HEK293 (cell line): ENCODE measurements around the gene SCYGR1.

Source experiments
- CTCF ChIA-PET: fragments of 350-600 bp; formaldehyde crosslinking; extraction: SDS; loops from one replicate; lab custom pipeline; 2021; ENCODE audit warnings: antibody characterized with exemption; lab: Yijun Ruan, JAX
- POLR2A ChIA-PET: fragments of 300-600 bp; formaldehyde crosslinking; extraction: SDS; loops from one replicate; lab custom pipeline; 2020; ENCODE audit warnings: antibody characterized with exemption, inconsistent platforms; lab: Yijun Ruan, JAX
- H3K27ac ChIP-seq: fragments of 200-500 bp; sonication (Bioruptor generic); 2 replicates; pipeline ENCODE4 v1.5.1; 2014; ENCODE audit warnings: low read depth, low read length, control low read depth, inconsistent platforms; ENCODE audit errors: extremely low read depth
- H3K36me3 ChIP-seq, 2 experiments: fragments of 200-500 bp in 1 of 2; sonication (Bioruptor generic) in 1 of 2; 1 replicate in 1 of 2; 2 replicates in 1 of 2; pipeline ENCODE4 v1.5.1; 2014 to 2017; ENCODE audit warnings: inconsistent platforms in 2 of 2, low read length in 2 of 2; ENCODE audit not compliant: control insufficient read depth in 2 of 2, insufficient read depth in 1 of 2
- H3K4me1 ChIP-seq: fragments of 200-500 bp; sonication (Bioruptor generic); 2 replicates; pipeline ENCODE4 v1.5.1; 2014; ENCODE audit warnings: mild to moderate bottlenecking, low read length, inconsistent platforms; ENCODE audit not compliant: control insufficient read depth, insufficient read depth
- H3K4me3 ChIP-seq: 2 replicates; pipeline ENCODE4 v1.5.1; 2011; ENCODE audit warnings: low read depth, mild to moderate bottlenecking, control low read depth, low read length, moderate library complexity
- H3K9me3 ChIP-seq: fragments of 200-500 bp; sonication (Bioruptor generic); 2 replicates; pipeline ENCODE4 v1.5.1; 2014; ENCODE audit warnings: low read depth, low read length, inconsistent platforms; ENCODE audit not compliant: control insufficient read depth, insufficient read depth
- KLF16 ChIP-seq: fragments of 450-650 bp; formaldehyde crosslinking; IDR thresholded peaks from 2 replicates; pipeline ENCODE4 v1.5.1; 2017; ENCODE audit warnings: missing biosample characterization, missing genetic modification characterization
- MEIS1 ChIP-seq: sonication (generic); formaldehyde crosslinking; IDR thresholded peaks from 2 replicates; pipeline ENCODE4 v1.8.1; 2022; ENCODE audit warnings: missing genetic modification reagents, mild to moderate bottlenecking, borderline replicate concordance
- PRDM1 ChIP-seq: fragments of 450-650 bp; formaldehyde crosslinking; IDR thresholded peaks from 2 replicates; pipeline ENCODE4; 2016; ENCODE audit warnings: missing biosample characterization, missing genetic modification characterization
- REPIN1 ChIP-seq: fragments of 450-650 bp; formaldehyde crosslinking; IDR thresholded peaks from 2 replicates; pipeline ENCODE4 v1.5.1; 2017; ENCODE audit warnings: missing biosample characterization, missing genetic modification characterization, low read depth
- SP2 ChIP-seq: fragments of 450-650 bp; formaldehyde crosslinking; IDR thresholded peaks from 2 replicates; pipeline ENCODE4 v1.5.1; 2016; ENCODE audit warnings: missing biosample characterization, missing genetic modification characterization
- ZBTB21 ChIP-seq: fragments of 450-650 bp; formaldehyde crosslinking; IDR thresholded peaks from 2 replicates; pipeline ENCODE4 v1.5.1; 2017; ENCODE audit warnings: missing biosample characterization, missing genetic modification characterization
- ZBTB7A ChIP-seq: fragments of 450-650 bp; formaldehyde crosslinking; IDR thresholded peaks from 2 replicates; pipeline ENCODE4 v1.5.1; 2016; ENCODE audit warnings: low read depth, missing biosample characterization, missing genetic modification characterization
- ZFHX2 ChIP-seq: fragments of 450-650 bp; formaldehyde crosslinking; conservative IDR thresholded peaks from 2 replicates; pipeline ENCODE4 v1.5.1; 2016; ENCODE audit warnings: missing biosample characterization, missing genetic modification characterization
- ZNF175 ChIP-seq: fragments of 450-650 bp; formaldehyde crosslinking; IDR thresholded peaks from 2 replicates; pipeline ENCODE4 v1.5.1; 2016; ENCODE audit warnings: missing biosample characterization, missing genetic modification characterization
- ZNF202 ChIP-seq: fragments of 450-650 bp; formaldehyde crosslinking; IDR thresholded peaks from 2 replicates; pipeline ENCODE4 v1.5.1; 2016; ENCODE audit warnings: missing biosample characterization, missing genetic modification characterization, borderline replicate concordance
- ZNF248 ChIP-seq: fragments of 450-650 bp; formaldehyde crosslinking; IDR thresholded peaks from 2 replicates; pipeline ENCODE4 v1.5.1; 2017; ENCODE audit warnings: missing biosample characterization, missing genetic modification characterization
- ZNF391 ChIP-seq: fragments of 450-650 bp; formaldehyde crosslinking; IDR thresholded peaks from 2 replicates; pipeline ENCODE4 v1.5.1; 2016; ENCODE audit warnings: low read depth, missing biosample characterization, missing genetic modification characterization, borderline replicate concordance
- ZNF404 ChIP-seq: fragments of 450-650 bp; formaldehyde crosslinking; IDR thresholded peaks from 2 replicates; pipeline ENCODE4 v1.5.1; 2017; ENCODE audit warnings: missing biosample characterization, missing genetic modification characterization
- ZNF473 ChIP-seq: fragments of 450-650 bp; formaldehyde crosslinking; IDR thresholded peaks from 2 replicates; pipeline ENCODE4 v1.5.1; 2017; ENCODE audit warnings: missing biosample characterization, missing genetic modification characterization
- ZNF529 ChIP-seq: fragments of 450-650 bp; formaldehyde crosslinking; IDR thresholded peaks from 2 replicates; pipeline ENCODE4 v1.5.1; 2017; ENCODE audit warnings: missing genetic modification characterization, missing biosample characterization; ENCODE audit not compliant: insufficient replicate concordance
- ZNF561 ChIP-seq: fragments of 450-650 bp; IDR thresholded peaks from 2 replicates; pipeline ENCODE4 v1.5.1; 2018; ENCODE audit warnings: missing biosample characterization, missing genetic modification characterization, borderline replicate concordance
- ZNF623 ChIP-seq: fragments of 450-650 bp; formaldehyde crosslinking; IDR thresholded peaks from 2 replicates; pipeline ENCODE4 v1.5.1; 2016; ENCODE audit warnings: missing biosample characterization, missing genetic modification characterization
- ZNF670 ChIP-seq: fragments of 450-650 bp; formaldehyde crosslinking; IDR thresholded peaks from 2 replicates; pipeline ENCODE4 v1.5.1; 2016; ENCODE audit warnings: missing biosample characterization, missing genetic modification characterization, low read depth
- ZNF677 ChIP-seq: fragments of 450-650 bp; IDR thresholded peaks from 2 replicates; pipeline ENCODE4 v1.5.0; 2018; ENCODE audit warnings: missing biosample characterization, mild to moderate bottlenecking, missing genetic modification characterization, moderate library complexity
- TF ChIP-seq, protein P1 (sequence below): fragments of 450-650 bp; IDR thresholded peaks from 2 replicates; pipeline ENCODE4 v1.5.1; 2018; ENCODE audit warnings: missing biosample characterization, mild to moderate bottlenecking, missing genetic modification characterization
- TF ChIP-seq, protein P2 (sequence below): fragments of 450-650 bp; formaldehyde crosslinking; IDR thresholded peaks from 2 replicates; pipeline ENCODE4 v1.5.1; 2017; ENCODE audit warnings: missing biosample characterization, missing genetic modification characterization
- TF ChIP-seq, protein P3 (sequence below): fragments of 450-650 bp; formaldehyde crosslinking; IDR thresholded peaks from 2 replicates; pipeline ENCODE4 v1.5.1; 2016; ENCODE audit warnings: missing biosample characterization, missing genetic modification characterization
- TF ChIP-seq, protein P4 (sequence below): fragments of 450-650 bp; formaldehyde crosslinking; IDR thresholded peaks from 2 replicates; pipeline ENCODE4 v1.5.1; 2016; ENCODE audit warnings: missing biosample characterization, missing genetic modification characterization
- TF ChIP-seq, protein P5 (sequence below): fragments of 450-650 bp; formaldehyde crosslinking; IDR thresholded peaks from 2 replicates; pipeline ENCODE4 v1.5.1; 2017; ENCODE audit warnings: missing biosample characterization, missing genetic modification characterization

The SCYGR1 gene

DNA sequence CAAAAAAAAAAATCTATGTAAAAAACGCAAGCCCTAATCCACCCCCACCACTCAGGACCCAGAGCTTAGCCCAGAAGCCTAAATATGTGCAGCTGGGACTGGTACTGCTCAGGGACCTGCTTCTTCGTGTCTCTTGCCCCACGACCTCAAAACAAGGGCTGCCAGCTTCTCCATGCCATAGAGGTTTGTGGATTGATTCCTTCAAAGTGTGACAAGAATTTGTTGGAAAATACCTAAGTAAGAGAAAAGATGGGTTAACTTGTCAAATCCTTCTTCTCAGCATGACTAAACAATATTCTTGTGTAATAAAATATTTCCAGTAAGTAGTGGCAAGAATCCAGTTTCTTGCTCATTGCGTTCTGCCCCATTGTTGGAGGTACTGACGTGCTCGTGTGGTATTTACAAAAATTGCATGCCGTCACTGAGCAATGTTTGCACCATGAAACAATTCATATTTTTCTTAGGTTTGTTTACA is 825 bp upstream of the SCYGR1 start:
- no peak overlapping the region for H3K27ac ChIP-seq
- POLR2A ChIA-PET, result no interaction called here
- CTCF ChIA-PET, result no interaction called here

DNA sequence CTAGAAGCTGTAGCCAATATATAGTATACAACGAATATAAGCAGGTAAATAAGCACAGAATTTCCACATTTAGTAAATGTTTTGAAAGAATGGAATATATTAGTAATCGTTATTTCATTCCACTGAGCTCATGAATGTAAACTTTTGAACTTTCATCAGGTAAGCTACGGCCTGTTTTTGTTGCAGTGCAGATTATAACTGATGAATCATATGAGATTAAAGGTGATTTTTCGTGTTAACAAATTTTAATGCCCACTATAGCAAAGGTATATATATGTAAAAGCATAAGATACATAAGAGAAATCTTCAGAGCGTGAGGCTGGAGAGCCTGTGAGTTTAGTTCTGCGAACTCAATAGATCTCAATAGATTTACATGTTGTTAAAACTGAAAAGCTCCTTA is 1.1 kb downstream of the SCYGR1 start:
- Histone ChIP-seq H3K36me3 (no peaks in the 10 kb centered on the region), H3K9me3 (no peaks in the 10 kb centered on the region), H3K4me3 (no peak overlapping the region), H3K27ac (no peak overlapping the region), H3K4me1 (no peaks in the 10 kb centered on the region)
- POLR2A ChIA-PET, result no interaction called here
- CTCF ChIA-PET, result interaction anchor here (0.6 to 1.3 kb wide), 5 partner anchors 9 to 219 kb away, joined by 3 to 8 read pairs (median 3); no protein-coding TSS in a partner anchor
- TF ChIP-seq ZBTB7A, result no peak
- TF ChIP-seq, protein P1, sequence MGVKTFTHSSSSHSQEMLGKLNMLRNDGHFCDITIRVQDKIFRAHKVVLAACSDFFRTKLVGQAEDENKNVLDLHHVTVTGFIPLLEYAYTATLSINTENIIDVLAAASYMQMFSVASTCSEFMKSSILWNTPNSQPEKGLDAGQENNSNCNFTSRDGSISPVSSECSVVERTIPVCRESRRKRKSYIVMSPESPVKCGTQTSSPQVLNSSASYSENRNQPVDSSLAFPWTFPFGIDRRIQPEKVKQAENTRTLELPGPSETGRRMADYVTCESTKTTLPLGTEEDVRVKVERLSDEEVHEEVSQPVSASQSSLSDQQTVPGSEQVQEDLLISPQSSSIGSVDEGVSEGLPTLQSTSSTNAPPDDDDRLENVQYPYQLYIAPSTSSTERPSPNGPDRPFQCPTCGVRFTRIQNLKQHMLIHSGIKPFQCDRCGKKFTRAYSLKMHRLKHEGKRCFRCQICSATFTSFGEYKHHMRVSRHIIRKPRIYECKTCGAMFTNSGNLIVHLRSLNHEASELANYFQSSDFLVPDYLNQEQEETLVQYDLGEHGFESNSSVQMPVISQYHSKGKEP (tag by site-specific recombination), result no peak
- TF ChIP-seq ZNF391 (tag by site-specific recombination), result no peak
- TF ChIP-seq, protein P2, sequence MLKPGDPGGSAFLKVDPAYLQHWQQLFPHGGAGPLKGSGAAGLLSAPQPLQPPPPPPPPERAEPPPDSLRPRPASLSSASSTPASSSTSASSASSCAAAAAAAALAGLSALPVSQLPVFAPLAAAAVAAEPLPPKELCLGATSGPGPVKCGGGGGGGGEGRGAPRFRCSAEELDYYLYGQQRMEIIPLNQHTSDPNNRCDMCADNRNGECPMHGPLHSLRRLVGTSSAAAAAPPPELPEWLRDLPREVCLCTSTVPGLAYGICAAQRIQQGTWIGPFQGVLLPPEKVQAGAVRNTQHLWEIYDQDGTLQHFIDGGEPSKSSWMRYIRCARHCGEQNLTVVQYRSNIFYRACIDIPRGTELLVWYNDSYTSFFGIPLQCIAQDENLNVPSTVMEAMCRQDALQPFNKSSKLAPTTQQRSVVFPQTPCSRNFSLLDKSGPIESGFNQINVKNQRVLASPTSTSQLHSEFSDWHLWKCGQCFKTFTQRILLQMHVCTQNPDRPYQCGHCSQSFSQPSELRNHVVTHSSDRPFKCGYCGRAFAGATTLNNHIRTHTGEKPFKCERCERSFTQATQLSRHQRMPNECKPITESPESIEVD (tag by site-specific recombination), result no peak
- TF ChIP-seq REPIN1, result no peak
- no peak for TF ChIP-seq ZNF529 (tag by site-specific recombination)
- TF ChIP-seq ZNF404 (tag by site-specific recombination), result no peak
- TF ChIP-seq PRDM1 (tag by site-specific recombination), result no peak
- no peak for TF ChIP-seq ZNF623
- TF ChIP-seq, protein P3, sequence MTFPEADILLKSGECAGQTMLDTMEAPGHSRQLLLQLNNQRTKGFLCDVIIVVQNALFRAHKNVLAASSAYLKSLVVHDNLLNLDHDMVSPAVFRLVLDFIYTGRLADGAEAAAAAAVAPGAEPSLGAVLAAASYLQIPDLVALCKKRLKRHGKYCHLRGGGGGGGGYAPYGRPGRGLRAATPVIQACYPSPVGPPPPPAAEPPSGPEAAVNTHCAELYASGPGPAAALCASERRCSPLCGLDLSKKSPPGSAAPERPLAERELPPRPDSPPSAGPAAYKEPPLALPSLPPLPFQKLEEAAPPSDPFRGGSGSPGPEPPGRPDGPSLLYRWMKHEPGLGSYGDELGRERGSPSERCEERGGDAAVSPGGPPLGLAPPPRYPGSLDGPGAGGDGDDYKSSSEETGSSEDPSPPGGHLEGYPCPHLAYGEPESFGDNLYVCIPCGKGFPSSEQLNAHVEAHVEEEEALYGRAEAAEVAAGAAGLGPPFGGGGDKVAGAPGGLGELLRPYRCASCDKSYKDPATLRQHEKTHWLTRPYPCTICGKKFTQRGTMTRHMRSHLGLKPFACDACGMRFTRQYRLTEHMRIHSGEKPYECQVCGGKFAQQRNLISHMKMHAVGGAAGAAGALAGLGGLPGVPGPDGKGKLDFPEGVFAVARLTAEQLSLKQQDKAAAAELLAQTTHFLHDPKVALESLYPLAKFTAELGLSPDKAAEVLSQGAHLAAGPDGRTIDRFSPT (tag by site-specific recombination), result no peak
- TF ChIP-seq KLF16 (tag by site-specific recombination), result no peak
- TF ChIP-seq ZBTB21 (tag by site-specific recombination), result no peak
- TF ChIP-seq, protein P4, sequence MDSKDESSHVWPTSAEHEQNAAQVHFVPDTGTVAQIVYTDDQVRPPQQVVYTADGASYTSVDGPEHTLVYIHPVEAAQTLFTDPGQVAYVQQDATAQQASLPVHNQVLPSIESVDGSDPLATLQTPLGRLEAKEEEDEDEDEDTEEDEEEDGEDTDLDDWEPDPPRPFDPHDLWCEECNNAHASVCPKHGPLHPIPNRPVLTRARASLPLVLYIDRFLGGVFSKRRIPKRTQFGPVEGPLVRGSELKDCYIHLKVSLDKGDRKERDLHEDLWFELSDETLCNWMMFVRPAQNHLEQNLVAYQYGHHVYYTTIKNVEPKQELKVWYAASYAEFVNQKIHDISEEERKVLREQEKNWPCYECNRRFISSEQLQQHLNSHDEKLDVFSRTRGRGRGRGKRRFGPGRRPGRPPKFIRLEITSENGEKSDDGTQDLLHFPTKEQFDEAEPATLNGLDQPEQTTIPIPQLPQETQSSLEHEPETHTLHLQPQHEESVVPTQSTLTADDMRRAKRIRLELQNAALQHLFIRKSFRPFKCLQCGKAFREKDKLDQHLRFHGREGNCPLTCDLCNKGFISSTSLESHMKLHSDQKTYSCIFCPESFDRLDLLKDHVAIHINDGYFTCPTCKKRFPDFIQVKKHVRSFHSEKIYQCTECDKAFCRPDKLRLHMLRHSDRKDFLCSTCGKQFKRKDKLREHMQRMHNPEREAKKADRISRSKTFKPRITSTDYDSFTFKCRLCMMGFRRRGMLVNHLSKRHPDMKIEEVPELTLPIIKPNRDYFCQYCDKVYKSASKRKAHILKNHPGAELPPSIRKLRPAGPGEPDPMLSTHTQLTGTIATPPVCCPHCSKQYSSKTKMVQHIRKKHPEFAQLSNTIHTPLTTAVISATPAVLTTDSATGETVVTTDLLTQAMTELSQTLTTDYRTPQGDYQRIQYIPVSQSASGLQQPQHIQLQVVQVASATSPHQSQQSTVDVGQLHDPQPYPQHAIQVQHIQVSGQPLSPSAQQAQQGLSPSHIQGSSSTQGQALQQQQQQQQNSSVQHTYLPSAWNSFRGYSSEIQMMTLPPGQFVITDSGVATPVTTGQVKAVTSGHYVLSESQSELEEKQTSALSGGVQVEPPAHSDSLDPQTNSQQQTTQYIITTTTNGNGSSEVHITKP, result no peak
- TF ChIP-seq SP2 (tag by site-specific recombination), result no peak
- TF ChIP-seq ZNF202 (tag by site-specific recombination), result no peak
- no peak for TF ChIP-seq ZNF670 (tag by site-specific recombination)
- no peak for TF ChIP-seq ZNF561 (tag by site-specific recombination)
- TF ChIP-seq, protein P5, sequence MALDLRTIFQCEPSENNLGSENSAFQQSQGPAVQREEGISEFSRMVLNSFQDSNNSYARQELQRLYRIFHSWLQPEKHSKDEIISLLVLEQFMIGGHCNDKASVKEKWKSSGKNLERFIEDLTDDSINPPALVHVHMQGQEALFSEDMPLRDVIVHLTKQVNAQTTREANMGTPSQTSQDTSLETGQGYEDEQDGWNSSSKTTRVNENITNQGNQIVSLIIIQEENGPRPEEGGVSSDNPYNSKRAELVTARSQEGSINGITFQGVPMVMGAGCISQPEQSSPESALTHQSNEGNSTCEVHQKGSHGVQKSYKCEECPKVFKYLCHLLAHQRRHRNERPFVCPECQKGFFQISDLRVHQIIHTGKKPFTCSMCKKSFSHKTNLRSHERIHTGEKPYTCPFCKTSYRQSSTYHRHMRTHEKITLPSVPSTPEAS (tag by site-specific recombination), result no peak
- TF ChIP-seq MEIS1 (CRISPR knock-in tag), result no peak
- no peak for TF ChIP-seq ZNF473 (tag by site-specific recombination)

More for the DNA sequence above, 825 bp upstream of the SCYGR1 start:
- Histone ChIP-seq H3K4me3 (no peak overlapping the region), H3K36me3 (no peaks in the 10 kb centered on the region), H3K9me3 (no peaks in the 10 kb centered on the region), H3K4me1 (no peaks in the 10 kb centered on the region)
- TF ChIP-seq ZNF677 (tag by site-specific recombination), result no peak
- TF ChIP-seq ZFHX2 (tag by site-specific recombination), result no peak
- no peak for TF ChIP-seq ZNF175 (tag by site-specific recombination)
- TF ChIP-seq ZNF248 (tag by site-specific recombination), result no peak
